Loucy (cell line): ENCODE results near the gene PANK2.
"Not testable (repeated sequence)": the region's sequence is repeated elsewhere in the genome, so short reads cannot be mapped to it uniquely, and the experiment has no call there.

ENCODE experiments used
- CTCF ChIP-seq: fragments of 200-600 bp; sonication (generic); conservative IDR thresholded peaks from 2 replicates; pipeline ENCODE4 v1.5.1; 2014; ENCODE audit warnings: mild to moderate bottlenecking, antibody characterized with exemption, low read length
- EZH2phosphoT487 ChIP-seq: fragments of 200-600 bp; IDR thresholded peaks from 2 replicates; pipeline ENCODE4 v1.6.1; 2018; ENCODE audit warnings: antibody characterized with exemption, mild to moderate bottlenecking, moderate library complexity, borderline replicate concordance

- not testable (repeated sequence) for TF ChIP-seq CTCF, EZH2phosphoT487
These were observed 10.3 kb upstream of the PANK2 start for GRCh38 chr20:3878921-3879274.
